IgD-negative memory B cell (primary cell): ENCODE results near the gene ASB6. TPM values are rescaled to one million over a fixed set of nuclear protein-coding genes. Genes with fewer than 3 reads are reported as not detected.

Experiments
- H3K27ac Mint-ChIP-seq, 3 donors: one replicate each; pipeline ENCODE4 v1.8.0; 2020 to 2022; ENCODE audit warnings: mild to moderate bottlenecking in 3 of 3, mixed read lengths in 3 of 3, moderate library complexity in 1 of 3
- H3K27me3 Mint-ChIP-seq: one replicate; pipeline ENCODE4 v1.8.0; 2021; ENCODE audit warnings: mixed read lengths
- H3K36me3 Mint-ChIP-seq: one replicate; pipeline ENCODE4 v1.8.0; 2020; ENCODE audit warnings: mild to moderate bottlenecking, mixed read lengths
- H3K4me1 Mint-ChIP-seq, 3 donors: one replicate each; pipeline ENCODE4 v1.8.0; 2020 to 2022; ENCODE audit warnings: mixed read lengths in 3 of 3, mild to moderate bottlenecking in 1 of 3
- H3K4me3 Mint-ChIP-seq, 4 donors: one replicate each; pipeline ENCODE4 v1.8.0; 2020 to 2022; ENCODE audit warnings: mild to moderate bottlenecking in 4 of 4, mixed read lengths in 4 of 4, moderate library complexity in 3 of 4
- H3K9me3 Mint-ChIP-seq, 3 donors: one replicate each; pipeline ENCODE4 v1.8.0; 2020 to 2021; ENCODE audit warnings: mixed read lengths in 3 of 3, mild to moderate bottlenecking in 1 of 3
- polyA plus RNA-seq: library from polyadenylated mRNA; unstranded; fragments of 300-500 nt; fragmentation: Illumina TruSeq; gene quantifications from one replicate; pipeline ENCODE4 v1.2.3, GENCODE V29; 2021

Gene ASB6, protein sequence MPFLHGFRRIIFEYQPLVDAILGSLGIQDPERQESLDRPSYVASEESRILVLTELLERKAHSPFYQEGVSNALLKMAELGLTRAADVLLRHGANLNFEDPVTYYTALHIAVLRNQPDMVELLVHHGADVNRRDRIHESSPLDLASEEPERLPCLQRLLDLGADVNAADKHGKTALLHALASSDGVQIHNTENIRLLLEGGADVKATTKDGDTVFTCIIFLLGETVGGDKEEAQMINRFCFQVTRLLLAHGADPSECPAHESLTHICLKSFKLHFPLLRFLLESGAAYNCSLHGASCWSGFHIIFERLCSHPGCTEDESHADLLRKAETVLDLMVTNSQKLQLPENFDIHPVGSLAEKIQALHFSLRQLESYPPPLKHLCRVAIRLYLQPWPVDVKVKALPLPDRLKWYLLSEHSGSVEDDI
- polyA plus RNA-seq = 27.2 TPM

DNA sequence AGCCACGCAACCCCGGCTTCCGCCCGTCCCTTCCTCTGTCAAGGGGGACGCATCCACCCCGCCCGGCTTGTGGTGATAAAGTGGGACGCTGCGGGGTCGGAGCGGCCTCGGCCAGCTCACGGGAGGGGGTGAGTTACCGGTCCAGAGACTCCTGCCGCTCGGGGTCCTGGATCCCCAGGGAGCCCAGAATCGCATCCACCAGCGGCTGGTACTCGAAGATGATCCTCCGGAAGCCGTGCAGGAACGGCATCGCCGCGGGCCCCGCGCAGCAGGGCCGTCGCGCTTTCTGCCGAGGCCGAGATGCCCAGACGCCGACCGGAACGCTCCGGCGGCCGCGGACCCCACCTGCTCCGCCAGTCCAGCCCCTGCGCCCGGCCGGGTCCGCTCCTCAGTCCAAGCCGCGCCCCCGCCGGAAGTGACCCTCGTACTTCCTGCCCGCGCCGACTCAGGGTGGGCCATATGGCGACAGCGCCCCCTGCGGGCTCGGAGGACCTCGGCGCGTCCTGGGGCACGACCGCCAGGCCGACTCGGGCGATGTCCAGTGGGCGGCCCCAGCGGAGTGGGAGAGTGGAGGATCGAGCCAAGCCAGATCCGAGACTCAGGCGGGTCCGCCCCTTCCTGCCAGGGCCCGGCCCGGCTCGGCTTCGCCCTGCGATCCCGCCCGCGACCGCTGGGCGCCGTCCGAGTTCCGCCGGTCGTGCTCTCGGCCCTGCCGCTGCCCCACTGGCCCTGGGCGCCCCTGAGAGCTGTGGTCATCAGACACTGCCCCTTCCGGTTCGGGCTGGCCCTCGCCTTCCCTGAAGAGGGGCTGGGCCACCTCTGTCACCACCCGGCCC lies at the start of gene ASB6:
Gene ASB6, minus strand, starts transcription at position 402 of the 836 bp plus-strand sequence. Its CDS starts 152 bp downstream, at position 250.
- H3K4me3 Mint-ChIP-seq = peak within 1 kb of the TSS; percentile 81 to 92 (median 86)
- H3K27me3 Mint-ChIP-seq = no peaks in the 10 kb centered on the region
- H3K4me1 Mint-ChIP-seq = peaks cover 8 to 12% (median 9%) of the 10 kb centered on the region in 3 donors
- peak within 1 kb of the TSS; percentile 75 to 96 (median 90) for H3K27ac Mint-ChIP-seq
- H3K9me3 Mint-ChIP-seq = peaks cover 0 to 4% (median 0%) of the 10 kb centered on the region in 3 donors
- H3K36me3 Mint-ChIP-seq = no peaks in the 10 kb centered on the region

DNA sequence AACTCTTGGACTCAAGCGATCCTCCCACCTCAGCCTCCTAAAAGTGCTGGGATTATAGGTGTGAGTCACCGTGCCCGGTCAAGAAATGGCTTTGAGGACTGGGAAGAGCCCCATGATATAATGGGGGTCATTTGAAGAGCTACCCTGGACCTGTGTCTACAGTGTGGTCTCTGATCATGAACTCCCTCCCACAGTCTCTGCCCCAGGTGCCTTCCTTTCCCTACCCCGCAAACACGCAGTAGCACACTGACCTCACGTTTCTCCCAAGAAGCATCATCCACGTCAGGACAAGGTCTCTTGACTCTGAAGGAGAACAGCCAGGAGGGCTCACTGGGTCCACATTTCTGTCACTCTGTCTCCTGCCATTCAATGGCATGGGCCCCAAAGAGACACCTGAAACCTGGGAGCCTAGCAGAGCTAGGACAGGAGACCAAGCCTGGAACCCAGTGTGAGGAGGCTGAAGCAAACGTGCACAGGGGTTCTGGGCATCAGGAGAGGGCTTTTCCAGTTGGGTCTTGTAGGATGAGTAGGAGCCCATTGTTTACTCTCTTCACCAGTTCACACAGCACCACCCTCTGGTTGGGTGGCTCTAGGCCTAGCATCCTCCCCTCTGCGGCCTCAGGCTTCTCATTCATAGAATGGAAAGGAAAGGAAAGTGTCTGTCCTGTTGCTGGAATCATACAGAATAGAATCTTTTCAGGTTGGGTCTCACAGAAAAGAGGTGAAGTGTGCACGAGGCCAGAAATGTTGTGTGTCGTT lies 46.5 kb upstream of the ASB6 start:
- Mint-ChIP-seq H3K27me3 (peaks cover 2% of the 10 kb centered on the region), H3K4me1 (peaks cover 0 to 3% (median 0%) of the 10 kb centered on the region in 3 donors), H3K36me3 (no peaks in the 10 kb centered on the region), H3K4me3 (no peak overlapping the region), H3K9me3 (peaks cover 0 to 5% (median 2%) of the 10 kb centered on the region in 3 donors), H3K27ac (no peak overlapping the region)

DNA sequence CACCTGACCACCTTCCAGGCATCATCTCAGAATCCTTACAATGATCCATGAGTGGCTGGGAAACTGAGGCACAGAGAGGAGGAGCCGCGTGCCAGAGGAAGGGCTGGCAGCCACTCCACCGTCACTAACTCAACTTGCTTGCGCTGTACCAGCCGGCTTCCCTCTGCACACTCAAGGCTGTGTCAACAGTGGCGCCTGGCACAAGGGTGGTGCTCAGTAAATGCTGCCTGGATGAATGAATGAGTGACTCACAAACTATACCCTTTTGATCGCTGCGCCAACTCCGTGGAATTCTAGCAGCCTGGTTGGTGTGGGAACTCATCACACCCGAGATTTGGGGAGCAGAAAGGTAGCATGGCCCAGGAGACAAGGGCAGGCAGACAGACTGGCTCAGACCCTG lies 45.4 kb upstream of the ASB6 start:
- H3K4me1 Mint-ChIP-seq = peaks cover 0 to 3% (median 0%) of the 10 kb centered on the region in 3 donors
- peaks cover 3% of the 10 kb centered on the region for H3K27me3 Mint-ChIP-seq
- peaks cover 0 to 2% (median 1%) of the 10 kb centered on the region in 3 donors for H3K9me3 Mint-ChIP-seq
- H3K4me3 Mint-ChIP-seq = no peak overlapping the region
- no peaks in the 10 kb centered on the region for H3K36me3 Mint-ChIP-seq
- no peak overlapping the region for H3K27ac Mint-ChIP-seq

DNA sequence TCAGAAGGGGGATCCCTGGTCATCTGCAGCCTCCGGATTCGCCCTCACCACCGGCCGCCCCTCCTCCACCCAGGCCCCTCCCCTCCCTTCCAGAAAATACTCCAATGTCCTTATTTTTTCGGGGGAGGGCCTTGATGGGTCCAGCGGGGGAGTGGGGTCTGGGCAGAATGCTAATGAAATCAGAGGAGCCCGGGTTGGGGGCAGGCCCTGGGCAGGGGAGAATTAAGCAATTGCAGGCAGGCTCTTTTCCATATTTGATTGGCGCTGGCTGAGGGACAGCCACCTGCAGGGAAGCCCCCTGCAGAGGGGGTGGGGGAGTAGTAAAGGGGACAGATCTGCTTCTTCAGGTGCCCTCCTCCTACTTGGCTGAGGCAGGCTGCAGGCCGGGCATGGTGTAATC lies 44.8 kb upstream of the ASB6 start:
- peaks cover 0 to 3% (median 0%) of the 10 kb centered on the region in 3 donors for H3K4me1 Mint-ChIP-seq
- H3K36me3 Mint-ChIP-seq = no peaks in the 10 kb centered on the region
- H3K4me3 Mint-ChIP-seq = no peak overlapping the region
- H3K27me3 Mint-ChIP-seq = peaks cover 2% of the 10 kb centered on the region
- peaks cover 0 to 2% (median 0%) of the 10 kb centered on the region in 3 donors for H3K9me3 Mint-ChIP-seq
- H3K27ac Mint-ChIP-seq = no peak overlapping the region

DNA sequence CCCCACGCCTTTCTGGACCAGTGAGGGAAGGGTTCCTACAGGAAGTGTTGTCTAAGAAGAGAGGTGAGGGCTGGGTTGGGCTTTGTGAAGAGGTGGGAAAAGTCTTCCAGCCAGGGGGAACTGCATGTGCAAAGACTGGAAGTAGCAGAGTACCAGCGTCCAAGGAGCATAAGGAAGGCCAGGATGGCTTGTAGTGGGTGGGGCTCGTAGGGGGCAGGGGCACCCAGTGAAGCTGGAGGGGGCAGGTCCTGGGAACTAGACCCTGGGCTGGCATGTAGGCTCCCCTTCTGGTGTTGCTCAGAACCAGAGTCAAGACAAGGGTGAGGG lies 43.9 kb upstream of the ASB6 start:
- Mint-ChIP-seq H3K4me1 (peaks cover 0 to 3% (median 0%) of the 10 kb centered on the region in 3 donors), H3K36me3 (no peaks in the 10 kb centered on the region), H3K9me3 (no peaks in the 10 kb centered on the region), H3K4me3 (no peak overlapping the region), H3K27me3 (peaks cover 4% of the 10 kb centered on the region), H3K27ac (no peak overlapping the region)

DNA sequence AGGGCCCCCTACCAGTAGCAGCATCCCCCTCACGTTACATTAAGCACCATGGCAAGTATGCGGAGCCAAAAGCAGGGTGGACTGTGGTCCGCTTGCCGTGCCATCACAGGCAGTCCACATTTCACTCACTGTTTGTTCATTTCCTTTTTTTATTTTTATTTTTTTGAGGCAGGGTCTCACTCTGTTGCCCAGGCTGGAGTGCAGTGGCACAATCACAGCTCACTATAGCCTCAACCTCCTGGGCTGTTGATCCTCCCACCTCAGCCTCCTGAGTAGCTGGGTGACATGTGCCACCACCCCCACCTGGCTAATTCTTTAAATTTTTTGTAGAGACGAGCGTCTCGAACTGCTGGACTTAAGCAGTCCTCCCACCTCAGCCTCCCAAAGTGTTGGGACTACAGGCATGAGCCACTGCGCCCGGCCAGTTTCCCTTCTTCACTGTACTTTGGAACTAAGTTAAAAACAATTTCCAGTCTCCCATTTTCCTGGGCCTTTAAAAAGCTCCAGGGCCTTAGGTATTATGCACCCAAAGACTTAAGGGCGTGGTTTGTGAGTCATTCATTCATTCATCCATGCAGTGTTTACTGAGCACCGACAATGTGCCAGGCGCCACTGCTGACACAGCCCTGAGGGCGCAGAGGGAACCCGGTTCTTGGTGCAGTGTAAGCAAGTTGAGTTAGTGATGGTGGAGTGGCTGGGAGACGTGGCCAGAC lies 43.4 kb upstream of the ASB6 start:
- no peak overlapping the region for H3K4me3 Mint-ChIP-seq
- H3K27ac Mint-ChIP-seq = no peak overlapping the region

DNA sequence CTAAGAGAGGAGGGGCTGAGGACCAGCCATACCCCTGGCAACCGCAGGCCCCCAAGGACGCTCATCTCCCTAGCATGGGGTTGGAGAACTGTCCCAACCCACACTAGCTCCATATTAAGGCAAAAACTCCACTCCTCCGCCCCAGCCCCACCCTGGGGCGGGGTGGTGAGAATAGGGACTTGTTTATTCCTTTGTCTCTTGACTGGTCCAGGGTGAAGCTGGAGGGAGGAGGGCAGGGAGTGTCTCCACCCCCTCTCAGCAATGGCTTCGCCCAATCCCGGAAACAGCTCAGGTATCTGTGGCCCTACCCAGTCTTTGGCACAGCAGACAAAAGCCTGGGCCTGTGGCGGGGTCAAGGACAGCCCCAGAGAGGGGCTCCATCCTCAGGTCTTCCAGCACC lies 40.4 kb upstream of the ASB6 start:
- peaks cover 0 to 3% (median 0%) of the 10 kb centered on the region in 3 donors for H3K4me1 Mint-ChIP-seq
- H3K9me3 Mint-ChIP-seq = no peaks in the 10 kb centered on the region
- H3K36me3 Mint-ChIP-seq = no peaks in the 10 kb centered on the region
- no peak overlapping the region for H3K27ac Mint-ChIP-seq
- H3K27me3 Mint-ChIP-seq = peaks cover 14% of the 10 kb centered on the region
- H3K4me3 Mint-ChIP-seq = no peak overlapping the region

More for the DNA sequence above, 43.4 kb upstream of the ASB6 start:
- Mint-ChIP-seq H3K4me1 (peaks cover 0 to 3% (median 0%) of the 10 kb centered on the region in 3 donors), H3K27me3 (peaks cover 4% of the 10 kb centered on the region), H3K9me3 (no peaks in the 10 kb centered on the region), H3K36me3 (no peaks in the 10 kb centered on the region)

DNA sequence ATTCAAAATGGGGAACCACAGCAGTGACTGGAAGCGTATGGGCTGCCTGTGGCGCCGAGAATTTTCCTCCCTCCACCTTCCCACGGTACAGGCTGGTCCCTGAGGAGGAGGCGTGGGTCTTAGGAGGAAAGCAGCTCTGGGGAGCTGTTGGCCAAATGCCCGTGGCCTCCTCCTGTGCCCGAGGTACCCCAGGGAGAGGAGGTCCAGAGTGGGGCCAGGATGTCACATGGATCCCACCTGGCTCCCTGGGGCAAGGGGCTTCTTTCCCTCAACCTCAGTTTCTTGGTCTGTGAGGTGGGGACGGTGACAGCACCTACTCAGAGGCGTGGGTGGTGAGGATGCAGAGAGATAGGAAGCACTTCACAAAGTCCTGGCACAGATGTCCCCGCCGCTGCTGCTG lies 40.0 kb upstream of the ASB6 start:
- no peak overlapping the region for H3K4me3 Mint-ChIP-seq
- no peaks in the 10 kb centered on the region for H3K9me3 Mint-ChIP-seq
- peaks cover 14% of the 10 kb centered on the region for H3K27me3 Mint-ChIP-seq
- H3K4me1 Mint-ChIP-seq = peaks cover 0 to 2% (median 0%) of the 10 kb centered on the region in 3 donors
- H3K36me3 Mint-ChIP-seq = no peaks in the 10 kb centered on the region
- H3K27ac Mint-ChIP-seq = no peak overlapping the region

DNA sequence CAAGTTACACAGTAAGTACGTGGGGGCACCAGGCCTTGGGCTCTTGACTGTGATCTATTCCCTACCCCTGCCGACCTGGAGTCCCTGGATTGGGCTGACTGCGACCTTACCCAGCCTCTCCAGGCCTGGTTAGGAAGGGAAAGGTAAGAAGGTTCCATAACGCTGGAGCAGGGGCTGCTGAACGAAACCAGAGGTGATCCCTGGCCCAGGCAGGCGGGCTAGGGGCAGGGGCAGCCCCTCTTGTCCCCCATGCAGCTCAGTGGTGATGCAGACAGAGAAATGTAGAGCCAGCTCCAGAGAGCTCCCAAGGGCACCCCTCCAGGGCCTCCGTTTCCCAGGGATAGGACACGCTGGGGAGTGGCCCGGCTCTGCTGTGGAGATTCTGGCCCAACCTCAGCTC lies 37.6 kb upstream of the ASB6 start:
- Mint-ChIP-seq H3K27ac (no peak overlapping the region), H3K9me3 (no peaks in the 10 kb centered on the region), H3K4me3 (no peak overlapping the region), H3K36me3 (no peaks in the 10 kb centered on the region), H3K27me3 (peaks cover 23% of the 10 kb centered on the region), H3K4me1 (no peaks in the 10 kb centered on the region)

DNA sequence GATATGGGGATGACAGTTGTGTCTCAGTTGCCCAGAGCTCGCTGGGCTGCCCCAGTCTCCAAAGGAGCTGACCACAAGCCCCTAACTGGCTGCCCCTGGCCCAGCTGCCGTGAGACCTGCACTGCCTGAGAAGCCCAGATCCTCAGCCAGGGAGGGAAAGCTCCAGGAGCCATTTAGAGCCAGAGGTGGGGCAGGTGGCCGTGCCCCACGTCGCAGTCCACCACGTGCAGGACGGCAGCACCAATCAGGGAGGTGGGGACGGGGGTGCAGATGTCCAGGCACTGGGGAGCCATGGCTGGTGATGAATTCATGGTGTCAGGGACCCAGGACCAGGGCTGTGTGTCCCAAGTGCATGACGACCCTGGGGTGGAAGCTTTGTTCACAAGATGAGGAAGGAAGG lies 36.9 kb upstream of the ASB6 start:
- Mint-ChIP-seq H3K36me3 (no peaks in the 10 kb centered on the region), H3K27me3 (peaks cover 23% of the 10 kb centered on the region), H3K4me3 (no peak overlapping the region), H3K27ac (peak overlapping the region in 1 of 3 donors; percentile 36), H3K4me1 (no peaks in the 10 kb centered on the region), H3K9me3 (no peaks in the 10 kb centered on the region)

DNA sequence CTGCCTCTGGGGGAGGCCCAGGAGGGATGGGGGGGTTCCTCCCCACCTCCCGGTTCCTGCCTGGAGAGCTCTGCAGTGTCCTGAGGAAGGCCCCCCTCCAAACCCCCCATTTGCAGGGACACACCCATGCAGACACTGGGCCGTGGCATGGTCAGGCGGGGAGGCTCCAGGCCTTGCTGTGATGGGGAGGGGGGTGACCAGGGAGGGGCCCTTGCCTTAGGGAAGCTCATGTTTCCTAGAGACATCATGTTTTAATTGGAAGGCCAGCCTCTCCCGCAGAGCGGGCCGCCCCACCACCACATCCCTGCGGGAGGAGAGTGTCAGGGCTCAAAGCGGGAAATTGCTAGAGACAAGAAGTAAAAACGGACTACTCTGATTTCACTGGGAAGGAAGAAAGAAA lies 35.5 kb upstream of the ASB6 start:
- no peaks in the 10 kb centered on the region for H3K4me1 Mint-ChIP-seq
- H3K27me3 Mint-ChIP-seq = peaks cover 25% of the 10 kb centered on the region
- no peaks in the 10 kb centered on the region for H3K9me3 Mint-ChIP-seq
- H3K4me3 Mint-ChIP-seq = no peak overlapping the region
- H3K27ac Mint-ChIP-seq = no peak overlapping the region
- no peaks in the 10 kb centered on the region for H3K36me3 Mint-ChIP-seq

DNA sequence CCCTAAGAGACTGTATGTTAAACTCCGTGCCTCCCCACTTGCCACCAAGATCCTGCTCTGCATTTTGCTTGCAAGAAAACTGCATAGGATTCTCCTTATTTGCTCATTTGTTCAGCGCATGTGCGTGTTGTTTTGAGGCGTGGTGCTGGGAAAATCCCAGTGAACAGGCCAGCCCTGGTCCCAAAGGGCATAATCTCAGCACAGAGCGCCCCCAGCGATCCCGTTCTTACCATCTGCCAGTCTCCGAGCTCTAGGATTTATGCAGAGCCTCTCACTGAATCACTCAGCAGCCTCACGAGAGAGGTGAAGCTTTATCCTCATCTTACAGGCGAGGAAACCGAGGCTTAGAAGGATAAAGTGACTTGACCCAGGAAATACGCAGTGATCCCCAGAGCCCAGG lies 35.0 kb upstream of the ASB6 start:
- H3K9me3 Mint-ChIP-seq = no peaks in the 10 kb centered on the region
- H3K27ac Mint-ChIP-seq = no peak overlapping the region
- no peaks in the 10 kb centered on the region for H3K36me3 Mint-ChIP-seq
- H3K4me3 Mint-ChIP-seq = no peak overlapping the region
- no peaks in the 10 kb centered on the region for H3K4me1 Mint-ChIP-seq
- peaks cover 27% of the 10 kb centered on the region for H3K27me3 Mint-ChIP-seq

DNA sequence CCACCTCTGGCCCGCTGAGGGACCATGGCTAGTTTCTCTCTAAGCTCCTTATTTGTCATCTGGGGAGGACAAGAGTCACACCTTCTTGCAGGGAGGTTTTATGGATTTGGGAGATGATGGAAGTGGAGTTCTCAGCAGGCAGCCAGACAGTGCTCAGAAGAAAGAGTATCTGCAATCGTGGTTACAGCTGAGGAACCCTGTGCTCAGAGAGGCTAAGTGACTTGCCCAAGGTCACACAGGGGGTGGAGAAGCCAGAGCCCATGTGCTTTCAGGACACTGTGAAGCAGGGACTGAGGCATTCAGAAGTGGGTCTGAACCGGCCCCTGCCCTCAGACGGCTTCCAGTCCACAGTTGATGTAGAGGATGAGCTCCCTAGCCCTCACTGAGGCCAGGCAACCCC lies 34.3 kb upstream of the ASB6 start:
- H3K4me1 Mint-ChIP-seq = no peaks in the 10 kb centered on the region
- peaks cover 25% of the 10 kb centered on the region for H3K27me3 Mint-ChIP-seq
- H3K4me3 Mint-ChIP-seq = no peak overlapping the region
- no peaks in the 10 kb centered on the region for H3K9me3 Mint-ChIP-seq
- H3K27ac Mint-ChIP-seq = no peak overlapping the region
- no peaks in the 10 kb centered on the region for H3K36me3 Mint-ChIP-seq

DNA sequence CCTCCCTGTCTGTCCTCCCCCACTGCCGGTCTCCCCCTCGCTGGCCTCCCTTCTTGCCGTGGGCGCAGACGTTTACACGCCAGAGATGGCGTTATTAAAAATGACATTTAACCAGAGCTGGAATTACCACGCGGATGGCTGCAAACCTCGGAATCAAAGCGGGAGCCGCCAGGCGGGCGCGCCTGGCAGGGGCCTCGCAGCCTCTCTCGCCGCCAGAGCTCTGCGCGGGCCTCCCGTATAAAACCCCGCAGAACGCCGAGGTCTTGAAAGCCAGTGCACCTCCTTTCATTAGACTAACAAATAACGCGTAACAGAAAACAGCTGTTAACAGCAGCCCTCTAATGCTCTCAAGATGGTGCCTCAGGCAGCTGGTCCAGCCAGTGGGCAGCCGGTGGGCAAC lies 33.7 kb upstream of the ASB6 start:
- Mint-ChIP-seq H3K4me1 (no peaks in the 10 kb centered on the region), H3K36me3 (no peaks in the 10 kb centered on the region), H3K4me3 (no peak overlapping the region), H3K9me3 (no peaks in the 10 kb centered on the region), H3K27ac (no peak overlapping the region), H3K27me3 (peaks cover 25% of the 10 kb centered on the region)
